OCI-LY3 (cell line): ENCODE data around the gene SPATS2L.

Experiments
- EZH2phosphoT487 ChIP-seq: fragments of 200-600 bp; shearing (Covaris generic); IDR thresholded peaks from 2 replicates; pipeline ENCODE4 v1.6.1; 2018; ENCODE audit warnings: antibody characterized with exemption, mixed run types, low read depth
- TF ChIP-seq, protein P1 (sequence below): fragments of 200-600, 300-600 bp; sonication (generic); IDR thresholded peaks from 2 replicates; pipeline ENCODE4 v1.5.1; 2014; ENCODE audit warnings: antibody characterized with exemption, low read length, low read depth

GRCh38 chr2:200353874-200354273, 47.4 kb downstream of the SPATS2L start:
- TF ChIP-seq, protein P1, sequence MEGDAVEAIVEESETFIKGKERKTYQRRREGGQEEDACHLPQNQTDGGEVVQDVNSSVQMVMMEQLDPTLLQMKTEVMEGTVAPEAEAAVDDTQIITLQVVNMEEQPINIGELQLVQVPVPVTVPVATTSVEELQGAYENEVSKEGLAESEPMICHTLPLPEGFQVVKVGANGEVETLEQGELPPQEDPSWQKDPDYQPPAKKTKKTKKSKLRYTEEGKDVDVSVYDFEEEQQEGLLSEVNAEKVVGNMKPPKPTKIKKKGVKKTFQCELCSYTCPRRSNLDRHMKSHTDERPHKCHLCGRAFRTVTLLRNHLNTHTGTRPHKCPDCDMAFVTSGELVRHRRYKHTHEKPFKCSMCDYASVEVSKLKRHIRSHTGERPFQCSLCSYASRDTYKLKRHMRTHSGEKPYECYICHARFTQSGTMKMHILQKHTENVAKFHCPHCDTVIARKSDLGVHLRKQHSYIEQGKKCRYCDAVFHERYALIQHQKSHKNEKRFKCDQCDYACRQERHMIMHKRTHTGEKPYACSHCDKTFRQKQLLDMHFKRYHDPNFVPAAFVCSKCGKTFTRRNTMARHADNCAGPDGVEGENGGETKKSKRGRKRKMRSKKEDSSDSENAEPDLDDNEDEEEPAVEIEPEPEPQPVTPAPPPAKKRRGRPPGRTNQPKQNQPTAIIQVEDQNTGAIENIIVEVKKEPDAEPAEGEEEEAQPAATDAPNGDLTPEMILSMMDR = no peak
- no peak for TF ChIP-seq EZH2phosphoT487
